ENCODE data around the gene NRIP1.

The NRIP1 gene

GRCh38 chr21:15009837-15010363 is 54.9 kb downstream of the NRIP1 start:
- in situ Hi-C loops (cut with MboI; ENCODE audit: low sequenced_read_pairs), result no loop called here

GRCh38 chr21:15007716-15008296 is 57.0 kb downstream of the NRIP1 start:
- in situ Hi-C loops (cut with MboI; ENCODE audit: low sequenced_read_pairs), result no loop called here

- in situ Hi-C loops (cut with MboI; ENCODE audit: low sequenced_read_pairs), result no loop called here
Measured at GRCh38 chr21:15006594-15007230, 58.1 kb downstream of the NRIP1 start.

- in situ Hi-C loops (cut with MboI; ENCODE audit: low sequenced_read_pairs), result no loop called here
Measured at GRCh38 chr21:15005391-15005790, 59.4 kb downstream of the NRIP1 start.

GRCh38 chr21:15004721-15005370 is 60.0 kb downstream of the NRIP1 start:
- in situ Hi-C loops (cut with MboI; ENCODE audit: low sequenced_read_pairs), result no loop called here

GRCh38 chr21:15003463-15004135 is 61.2 kb downstream of the NRIP1 start:
- in situ Hi-C loops (cut with MboI; ENCODE audit: low sequenced_read_pairs), result no loop called here

GRCh38 chr21:15001857-15002606 is 62.8 kb downstream of the NRIP1 start:
- in situ Hi-C loops (cut with MboI; ENCODE audit: low sequenced_read_pairs), result no loop called here

- in situ Hi-C loops (cut with MboI; ENCODE audit: low sequenced_read_pairs), result no loop called here
Measured at GRCh38 chr21:15001113-15001512, 63.7 kb downstream of the NRIP1 start.

- in situ Hi-C loops (cut with MboI; ENCODE audit: low sequenced_read_pairs), result no loop called here
Measured at GRCh38 chr21:15000081-15000480, 64.7 kb downstream of the NRIP1 start.

- in situ Hi-C loops (cut with MboI; ENCODE audit: low sequenced_read_pairs), result no loop called here
Measured at GRCh38 chr21:14998784-14999183, 66.0 kb downstream of the NRIP1 start.

GRCh38 chr21:14998336-14998735 is 66.5 kb downstream of the NRIP1 start:
- in situ Hi-C loops (cut with MboI; ENCODE audit: low sequenced_read_pairs), result no loop called here

- in situ Hi-C loops (cut with MboI; ENCODE audit: low sequenced_read_pairs), result no loop called here
Measured at GRCh38 chr21:14995695-14996490, 68.9 kb downstream of the NRIP1 start.

- in situ Hi-C loops (cut with MboI; ENCODE audit: low sequenced_read_pairs), result no loop called here
Measured at GRCh38 chr21:14995226-14995625, 69.6 kb downstream of the NRIP1 start.

- in situ Hi-C loops (cut with MboI; ENCODE audit: low sequenced_read_pairs), result no loop called here
Measured at GRCh38 chr21:14993115-14993514, 71.7 kb downstream of the NRIP1 start.

GRCh38 chr21:14991957-14992356 is 72.8 kb downstream of the NRIP1 start:
- in situ Hi-C loops (cut with MboI; ENCODE audit: low sequenced_read_pairs), result no loop called here

GRCh38 chr21:14989359-14989758 is 75.4 kb downstream of the NRIP1 start:
- in situ Hi-C loops (cut with MboI; ENCODE audit: low sequenced_read_pairs), result no loop called here

- in situ Hi-C loops (cut with MboI; ENCODE audit: low sequenced_read_pairs), result no loop called here
Measured at GRCh38 chr21:14988760-14989159, 76.0 kb downstream of the NRIP1 start.

- in situ Hi-C loops (cut with MboI; ENCODE audit: low sequenced_read_pairs), result no loop called here
Measured at GRCh38 chr21:14987370-14988170, 77.2 kb downstream of the NRIP1 start.

- in situ Hi-C loops (cut with MboI; ENCODE audit: low sequenced_read_pairs), result no loop called here
Measured at GRCh38 chr21:14985306-14985705, 79.5 kb downstream of the NRIP1 start.

All from hTERT RPE-1 (cell line).